Measurements from ENCODE around the gene SLC1A7.

The SLC1A7 gene

GRCh38 chr1:53091841-53092645 lies 50.4 kb downstream of the SLC1A7 start:
- no peak overlapping the region for H3K4me3 ChIP-seq (ENCODE audit: low read depth, low read length)
- TF ChIP-seq CTCF (IDR thresholded peaks at IDR 0.05; ENCODE audit: borderline replicate concordance, insufficient read depth, low read depth, low read length) = no peak

- no peak overlapping the region for H3K4me3 ChIP-seq (ENCODE audit: low read depth, low read length)
- TF ChIP-seq CTCF (IDR thresholded peaks at IDR 0.05; ENCODE audit: borderline replicate concordance, insufficient read depth, low read depth, low read length) = no peak
These were observed 52.0 kb downstream of the SLC1A7 start for GRCh38 chr1:53090227-53091147.

GRCh38 chr1:53089478-53090226 lies 52.8 kb downstream of the SLC1A7 start:
- no peak for TF ChIP-seq CTCF (IDR thresholded peaks at IDR 0.05; ENCODE audit: borderline replicate concordance, insufficient read depth, low read depth, low read length)

GRCh38 chr1:53088616-53089300 lies 53.7 kb downstream of the SLC1A7 start:
- no peak overlapping the region for H3K4me3 ChIP-seq (ENCODE audit: low read depth, low read length)
- TF ChIP-seq CTCF (IDR thresholded peaks at IDR 0.05; ENCODE audit: borderline replicate concordance, insufficient read depth, low read depth, low read length) = no peak

More at GRCh38 chr1:53089478-53090226, 52.8 kb downstream of the SLC1A7 start:
- no peak overlapping the region for H3K4me3 ChIP-seq (ENCODE audit: low read depth, low read length)

GRCh38 chr1:53087332-53088285 lies 54.8 kb downstream of the SLC1A7 start:
- H3K4me3 ChIP-seq (ENCODE audit: low read depth, low read length) = no peak overlapping the region
- no peak for TF ChIP-seq CTCF (IDR thresholded peaks at IDR 0.05; ENCODE audit: borderline replicate concordance, insufficient read depth, low read depth, low read length)

All from GM12875 (cell line).